ENCODE data around the gene LIN7B. TPM values are rescaled to one million over a fixed set of nuclear protein-coding genes. Genes with fewer than 3 reads are reported as not detected.

The LIN7B gene
- total RNA-seq, 4 donors from 2014 or later: 15.7 to 24.9 (median 19.6) TPM

GRCh38 chr19:49148044-49148682 is 34.0 kb downstream of the LIN7B start:
- WGBS, 2 donors: 61 to 70% methylated on average over 11 of the region's 11 CpGs
- DNase-seq (ENCODE audit: low spot score in 2 of 2): no peak
- no peaks in the 10 kb centered on the region for H3K36me3 ChIP-seq
- H3K9me3 ChIP-seq: no peaks in the 10 kb centered on the region
- H3K4me1 ChIP-seq: peaks cover 0 to 57% (median 24%) of the 10 kb centered on the region in 4 donors
- H3K27me3 ChIP-seq: peaks cover 0 to 43% of the 10 kb centered on the region in 2 donors
- peak overlapping the region in 1 of 4 donors; percentile 71 for H3K4me3 ChIP-seq
- peak in 1 of 2 donors; percentile 13 for TF ChIP-seq EP300 (IDR thresholded peaks at IDR 0.05)
- TF ChIP-seq, protein P1, sequence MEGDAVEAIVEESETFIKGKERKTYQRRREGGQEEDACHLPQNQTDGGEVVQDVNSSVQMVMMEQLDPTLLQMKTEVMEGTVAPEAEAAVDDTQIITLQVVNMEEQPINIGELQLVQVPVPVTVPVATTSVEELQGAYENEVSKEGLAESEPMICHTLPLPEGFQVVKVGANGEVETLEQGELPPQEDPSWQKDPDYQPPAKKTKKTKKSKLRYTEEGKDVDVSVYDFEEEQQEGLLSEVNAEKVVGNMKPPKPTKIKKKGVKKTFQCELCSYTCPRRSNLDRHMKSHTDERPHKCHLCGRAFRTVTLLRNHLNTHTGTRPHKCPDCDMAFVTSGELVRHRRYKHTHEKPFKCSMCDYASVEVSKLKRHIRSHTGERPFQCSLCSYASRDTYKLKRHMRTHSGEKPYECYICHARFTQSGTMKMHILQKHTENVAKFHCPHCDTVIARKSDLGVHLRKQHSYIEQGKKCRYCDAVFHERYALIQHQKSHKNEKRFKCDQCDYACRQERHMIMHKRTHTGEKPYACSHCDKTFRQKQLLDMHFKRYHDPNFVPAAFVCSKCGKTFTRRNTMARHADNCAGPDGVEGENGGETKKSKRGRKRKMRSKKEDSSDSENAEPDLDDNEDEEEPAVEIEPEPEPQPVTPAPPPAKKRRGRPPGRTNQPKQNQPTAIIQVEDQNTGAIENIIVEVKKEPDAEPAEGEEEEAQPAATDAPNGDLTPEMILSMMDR (IDR thresholded peaks at IDR 0.05): no peak
- TF ChIP-seq POLR2A (IDR thresholded peaks at IDR 0.05): no peak
- peak overlapping the region in 1 of 4 donors; percentile 77 for H3K27ac ChIP-seq

DNA sequence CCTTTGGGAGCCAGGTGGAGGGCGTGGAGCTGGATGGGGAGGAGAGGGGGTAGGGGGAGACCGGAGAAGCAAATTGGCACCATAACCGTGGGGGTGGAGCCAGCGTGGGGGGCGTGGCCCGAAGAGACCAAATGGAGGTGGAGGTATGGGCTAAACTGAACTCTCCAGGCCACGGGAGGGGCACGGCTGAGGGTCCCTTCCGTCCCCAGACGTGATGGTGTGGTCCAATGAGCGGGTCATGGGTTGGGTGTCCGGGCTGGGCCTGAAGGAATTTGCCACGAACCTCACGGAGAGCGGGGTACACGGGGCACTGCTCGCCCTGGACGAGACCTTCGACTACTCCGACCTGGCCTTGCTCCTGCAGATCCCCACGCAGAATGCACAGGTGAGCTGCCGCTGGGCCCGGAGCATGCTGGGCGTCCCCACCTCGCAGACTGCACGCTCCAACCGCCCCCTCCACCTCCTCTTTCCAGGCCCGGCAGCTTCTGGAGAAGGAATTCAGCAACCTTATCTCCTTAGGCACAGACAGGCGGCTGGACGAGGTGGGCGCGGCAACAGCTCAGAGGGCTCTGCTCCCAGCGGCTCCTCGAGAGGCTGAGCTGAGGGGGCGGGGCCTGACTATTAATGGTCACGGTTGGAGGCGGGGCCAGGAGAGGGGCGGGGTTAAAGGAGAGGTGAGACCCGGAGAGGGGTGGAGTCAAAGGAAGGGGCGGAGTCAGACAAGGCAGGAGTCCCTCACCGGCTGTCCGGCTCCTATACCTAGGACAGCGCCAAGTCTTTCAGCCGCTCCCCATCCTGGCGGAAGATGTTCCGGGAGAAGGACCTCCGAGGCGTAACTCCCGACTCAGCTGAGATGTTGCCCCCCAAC is 34.8 kb downstream of the LIN7B start:
- 2 to 3% methylated on average over 44 to 46 of the region's 49 CpGs for WGBS, 2 donors
- TF ChIP-seq EP300 (IDR thresholded peaks at IDR 0.05) (peak in 1 of 2 donors; percentile 22), POLR2A (IDR thresholded peaks at IDR 0.05) (peak in 1 of 2 donors; percentile 38)
- TF ChIP-seq, protein P1 (IDR thresholded peaks at IDR 0.05): no peak
- H3K27ac ChIP-seq: peak overlapping the region in 3 of 4 donors; percentile 62 to 77 (median 73)
- peak overlapping the region; percentile 46 to 71 (median 53) for H3K4me3 ChIP-seq
- H3K9me3 ChIP-seq: no peaks in the 10 kb centered on the region
- DNase-seq (ENCODE audit: low spot score in 2 of 2): peak; percentile 96 to 99
- H3K27me3 ChIP-seq: peaks cover 0 to 34% of the 10 kb centered on the region in 2 donors
- no peaks in the 10 kb centered on the region for H3K36me3 ChIP-seq
- peaks cover 0 to 55% (median 24%) of the 10 kb centered on the region in 4 donors for H3K4me1 ChIP-seq

DNA sequence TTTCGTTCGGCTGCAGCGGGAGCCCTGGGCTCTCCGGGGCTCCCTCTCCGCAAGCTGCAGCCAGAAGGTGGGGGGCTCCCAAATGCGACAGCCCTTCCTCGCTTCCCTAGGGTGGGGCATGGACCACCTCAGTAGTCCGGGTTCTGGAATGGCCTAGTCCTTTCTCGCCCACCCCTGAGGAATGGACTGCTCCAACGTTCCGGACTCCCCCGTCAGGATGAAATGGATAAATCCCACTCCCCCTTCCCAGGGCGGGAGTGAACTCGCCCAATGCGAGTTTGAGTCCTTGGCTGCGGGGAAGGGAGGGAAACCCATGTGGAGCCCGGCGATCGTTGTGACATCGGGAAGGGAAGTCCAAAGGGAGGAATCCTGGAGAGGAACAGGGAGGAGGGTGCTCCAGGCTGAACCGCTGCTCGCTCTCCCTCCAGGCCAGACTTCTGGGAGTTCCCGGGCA is 35.5 kb downstream of the LIN7B start:
- Histone ChIP-seq H3K9me3 (no peaks in the 10 kb centered on the region), H3K36me3 (no peaks in the 10 kb centered on the region), H3K4me3 (peak overlapping the region; percentile 46 to 71 (median 53)), H3K27ac (peak overlapping the region in 3 of 4 donors; percentile 62 to 77 (median 73)), H3K27me3 (peaks cover 0 to 33% of the 10 kb centered on the region in 2 donors), H3K4me1 (peaks cover 0 to 55% (median 24%) of the 10 kb centered on the region in 4 donors)
- peak in 1 of 2 donors; percentile 55 for DNase-seq (ENCODE audit: low spot score in 2 of 2)
- WGBS, 2 donors: 0% methylated on average over 14 to 22 of the region's 23 CpGs
- TF ChIP-seq EP300 (IDR thresholded peaks at IDR 0.05): peak in 1 of 2 donors; percentile 2
- TF ChIP-seq POLR2A (IDR thresholded peaks at IDR 0.05): no peak
- TF ChIP-seq, protein P1 (IDR thresholded peaks at IDR 0.05): peak in 1 of 5 experiments; percentile 8

- peaks cover 0 to 54% (median 24%) of the 10 kb centered on the region in 4 donors for H3K4me1 ChIP-seq
- peak overlapping the region in 3 of 4 donors; percentile 62 to 77 (median 73) for H3K27ac ChIP-seq
Observed at GRCh38 chr19:49150106-49150943, 36.2 kb downstream of the LIN7B start.

More at GRCh38 chr19:49150106-49150943, 36.2 kb downstream of the LIN7B start:
- Histone ChIP-seq H3K4me3 (peak overlapping the region; percentile 46 to 71 (median 53)), H3K36me3 (no peaks in the 10 kb centered on the region), H3K9me3 (no peaks in the 10 kb centered on the region), H3K27me3 (peaks cover 0 to 33% of the 10 kb centered on the region in 2 donors)
- TF ChIP-seq, protein P1 (IDR thresholded peaks at IDR 0.05): peak in 1 of 5 experiments; percentile 14
- peak in 1 of 2 donors; percentile 10 for TF ChIP-seq POLR2A (IDR thresholded peaks at IDR 0.05)
- peak in 1 of 2 donors; percentile 28 for TF ChIP-seq EP300 (IDR thresholded peaks at IDR 0.05)
- WGBS, 2 donors: 1% methylated on average over 52 to 60 of the region's 75 CpGs
- DNase-seq (ENCODE audit: low spot score in 2 of 2): peak; percentile 58 to 66

Measured in tibial nerve (tissue), 4 donors.